Epithelial cell of proximal tubule (primary cell): ENCODE data around the gene FAM185A. TPM values are rescaled to one million over a fixed set of nuclear protein-coding genes. Genes with fewer than 3 reads are reported as not detected.

Experiments used
- DNase-seq: peaks from one replicate; pipeline ENCODE4 v3.0.0-alpha.2; 2011; ENCODE audit warnings: low read depth
- H3K4me3 ChIP-seq: 2 replicates; pipeline ENCODE4 v1.5.1; 2011; ENCODE audit warnings: low read depth, mild to moderate bottlenecking, low read length
- CTCF ChIP-seq: conservative IDR thresholded peaks from 2 replicates; pipeline ENCODE4 v1.5.1; 2012; ENCODE audit warnings: low read depth, mild to moderate bottlenecking, low read length
- total RNA-seq: library from RNA; depleted of rRNA; stranded (reverse); fragments of >200 nt; gene quantifications from 2 replicates; pipeline ENCODE4 v1.2.3, GENCODE V29; 2015

The FAM185A gene
- total RNA-seq, 1 donor from 2014 or later = 9.1 TPM

GRCh38 chr7:102840404-102840803 lies 91.6 kb downstream of the FAM185A start:
- no peak for DNase-seq
- no peak overlapping the region for H3K4me3 ChIP-seq
- TF ChIP-seq CTCF = no peak

GRCh38 chr7:102841290-102841689 lies 92.5 kb downstream of the FAM185A start:
- DNase-seq = no peak
- no peak for TF ChIP-seq CTCF
- H3K4me3 ChIP-seq = no peak overlapping the region

GRCh38 chr7:102842284-102842683 lies 93.5 kb downstream of the FAM185A start:
- no peak for TF ChIP-seq CTCF
- DNase-seq = no peak
- no peak overlapping the region for H3K4me3 ChIP-seq

GRCh38 chr7:102843850-102844249 lies 95.1 kb downstream of the FAM185A start:
- no peak overlapping the region for H3K4me3 ChIP-seq
- no peak for TF ChIP-seq CTCF
- no peak for DNase-seq

GRCh38 chr7:102845346-102845745 lies 96.5 kb downstream of the FAM185A start:
- no peak for DNase-seq
- H3K4me3 ChIP-seq = no peak overlapping the region
- TF ChIP-seq CTCF = no peak

GRCh38 chr7:102849079-102849478 lies 100.3 kb downstream of the FAM185A start:
- DNase-seq = no peak
- no peak for TF ChIP-seq CTCF
- no peak overlapping the region for H3K4me3 ChIP-seq

- no peak for TF ChIP-seq CTCF
- H3K4me3 ChIP-seq = no peak overlapping the region
- no peak for DNase-seq
These were observed 100.7 kb downstream of the FAM185A start for GRCh38 chr7:102849538-102849937.
